NCI-H460 (cell line): Measurements from ENCODE around the gene AP3B1. TPM values are rescaled to one million over a fixed set of nuclear protein-coding genes. Genes with fewer than 3 reads are reported as not detected.
A peak's percentile ranks its signal among the peaks of the same experiment; 100 is the strongest.

Source experiments
- DNase-seq: peaks from one replicate; pipeline ENCODE4 v3.0.0-alpha.2; 2016; ENCODE audit warnings: low read depth; ENCODE audit errors: extremely low read depth
- total RNA-seq: library from RNA; depleted of rRNA; stranded (reverse); fragments of >200 nt; shearing (Covaris generic); gene quantifications from 2 replicates; pipeline ENCODE4 v1.2.3, GENCODE V29; 2014

The AP3B1 gene
- total RNA-seq, 1 experiment from 2014 or later, result 66.3 TPM

- no peak for DNase-seq
These were observed 4.6 kb downstream of the AP3B1 start for GRCh38 chr5:78289911-78290310.

- no peak for DNase-seq
These were observed 6.3 kb downstream of the AP3B1 start for GRCh38 chr5:78288246-78288645.

- no peak for DNase-seq
These were observed 6.7 kb downstream of the AP3B1 start for GRCh38 chr5:78287833-78288232.

- no peak for DNase-seq
These were observed 7.3 kb downstream of the AP3B1 start for GRCh38 chr5:78287169-78287568.

GRCh38 chr5:78286290-78286689 lies 8.2 kb downstream of the AP3B1 start:
- DNase-seq, result no peak

- DNase-seq, result no peak
These were observed 10.7 kb downstream of the AP3B1 start for GRCh38 chr5:78283802-78284201.

GRCh38 chr5:78283105-78283504 lies 11.4 kb downstream of the AP3B1 start:
- DNase-seq, result no peak

GRCh38 chr5:78280261-78280660 lies 14.2 kb downstream of the AP3B1 start:
- no peak for DNase-seq

GRCh38 chr5:78279194-78279593 lies 15.3 kb downstream of the AP3B1 start:
- no peak for DNase-seq

- no peak for DNase-seq
These were observed 16.8 kb downstream of the AP3B1 start for GRCh38 chr5:78277715-78278114.

GRCh38 chr5:78275998-78276543 lies 18.4 kb downstream of the AP3B1 start:
- no peak for DNase-seq

- no peak for DNase-seq
These were observed 19.8 kb downstream of the AP3B1 start for GRCh38 chr5:78274540-78275197.

GRCh38 chr5:78273436-78273835 lies 21.1 kb downstream of the AP3B1 start:
- no peak for DNase-seq

- no peak for DNase-seq
These were observed 22.7 kb downstream of the AP3B1 start for GRCh38 chr5:78271766-78272165.

GRCh38 chr5:78269088-78269703 lies 25.3 kb downstream of the AP3B1 start:
- peak; percentile 14 for DNase-seq

- no peak for DNase-seq
These were observed 26.1 kb downstream of the AP3B1 start for GRCh38 chr5:78268356-78268755.

- no peak for DNase-seq
These were observed 29.3 kb downstream of the AP3B1 start for GRCh38 chr5:78265163-78265562.

- DNase-seq, result no peak
These were observed 29.9 kb downstream of the AP3B1 start for GRCh38 chr5:78264600-78264999.

GRCh38 chr5:78260771-78261170 lies 33.7 kb downstream of the AP3B1 start:
- DNase-seq, result no peak

GRCh38 chr5:78253201-78253600 lies 41.3 kb downstream of the AP3B1 start:
- DNase-seq, result no peak

- no peak for DNase-seq
These were observed 41.8 kb downstream of the AP3B1 start for GRCh38 chr5:78252715-78253114.

GRCh38 chr5:78251663-78252284 lies 42.7 kb downstream of the AP3B1 start:
- DNase-seq, result no peak
